HG03139 (cell line): ENCODE results near the gene CALML6.

Experiments used
- ATAC-seq: cut with Tn5 transposase; IDR thresholded peaks from one replicate; pipeline ENCODE4 v1.9.1; 2021; ENCODE audit not compliant: unreplicated experiment

Gene CALML6

GRCh38 chr1:1891349-1892078 is 23.5 kb upstream of the CALML6 start:
- peak; percentile 11 for ATAC-seq

- no peak for ATAC-seq
Measured at GRCh38 chr1:1892079-1892762, 22.8 kb upstream of the CALML6 start.

GRCh38 chr1:1892763-1893120 is 22.3 kb upstream of the CALML6 start:
- no peak for ATAC-seq

GRCh38 chr1:1893291-1893985 is 21.6 kb upstream of the CALML6 start:
- ATAC-seq = no peak

GRCh38 chr1:1893997-1894353 is 21.1 kb upstream of the CALML6 start:
- no peak for ATAC-seq

- no peak for ATAC-seq
Measured at GRCh38 chr1:1894354-1895059, 20.6 kb upstream of the CALML6 start.

- ATAC-seq = no peak
Measured at GRCh38 chr1:1895060-1895418, 20.0 kb upstream of the CALML6 start.

GRCh38 chr1:1895456-1896336 is 19.4 kb upstream of the CALML6 start:
- ATAC-seq = no peak

GRCh38 chr1:1898246-1898933 is 16.7 kb upstream of the CALML6 start:
- no peak for ATAC-seq

- ATAC-seq = no peak
Measured at GRCh38 chr1:1899266-1899966, 15.6 kb upstream of the CALML6 start.

- ATAC-seq = no peak
Measured at GRCh38 chr1:1899967-1900327, 15.1 kb upstream of the CALML6 start.

- no peak for ATAC-seq
Measured at GRCh38 chr1:1900883-1901640, 14.0 kb upstream of the CALML6 start.

GRCh38 chr1:1901641-1902294 is 13.3 kb upstream of the CALML6 start:
- ATAC-seq = no peak

GRCh38 chr1:1903224-1903623 is 11.8 kb upstream of the CALML6 start:
- no peak for ATAC-seq

GRCh38 chr1:1906185-1907097 is 8.6 kb upstream of the CALML6 start:
- no peak for ATAC-seq

- peak; percentile 32 for ATAC-seq
Measured at GRCh38 chr1:1907098-1907736, 7.8 kb upstream of the CALML6 start.

GRCh38 chr1:1908506-1908791 is 6.6 kb upstream of the CALML6 start:
- ATAC-seq = no peak
